GM18517 (cell line): ENCODE results near the gene PDE1C.
"Not testable (repeated sequence)": the region's sequence is repeated elsewhere in the genome, so short reads cannot be mapped to it uniquely, and the experiment has no call there.

ENCODE experiments used
- ATAC-seq: cut with Tn5 transposase; IDR thresholded peaks from one replicate; pipeline ENCODE4 v1.9.1; 2021; ENCODE audit warnings: mild to moderate bottlenecking, moderate library complexity; ENCODE audit not compliant: unreplicated experiment

Gene PDE1C

DNA sequence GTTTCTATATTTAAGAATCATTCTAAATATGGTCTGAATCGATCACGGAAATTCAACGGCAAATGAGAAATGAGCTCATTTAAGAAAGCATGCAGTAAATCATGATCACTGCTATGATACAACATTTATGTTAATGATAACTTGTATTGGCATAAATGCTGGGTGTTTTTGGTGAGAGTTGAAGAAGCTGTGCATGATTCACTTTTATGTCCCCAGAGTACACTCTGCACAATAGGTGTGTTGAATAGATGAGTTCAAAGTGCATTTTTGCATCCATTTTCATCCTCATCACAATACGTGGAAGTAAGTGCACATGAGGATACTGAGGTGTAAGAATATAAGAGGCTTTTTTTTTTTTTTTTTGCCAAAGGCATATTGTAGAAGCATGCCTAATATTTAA is 213.9 kb downstream of the PDE1C start:
- ATAC-seq, result no peak

DNA sequence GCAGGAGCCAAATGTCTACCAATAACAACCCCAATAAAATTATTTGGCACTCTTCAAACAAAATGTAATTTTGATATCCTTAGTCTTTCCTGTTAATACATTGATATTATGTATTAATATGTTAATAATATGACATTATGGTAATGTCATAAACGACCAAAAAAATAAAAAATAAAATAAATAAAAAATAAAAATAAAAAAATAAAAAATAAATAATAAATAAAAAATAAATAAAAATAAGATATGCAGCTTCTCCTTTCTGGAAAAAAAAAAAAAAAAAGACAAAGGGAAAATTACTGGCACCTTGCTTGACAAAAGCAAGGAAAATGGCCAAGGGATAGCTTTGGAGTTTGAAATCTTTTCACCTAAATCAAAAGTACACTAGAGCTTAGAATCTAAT is 214.7 kb downstream of the PDE1C start:
- ATAC-seq, result no peak

DNA sequence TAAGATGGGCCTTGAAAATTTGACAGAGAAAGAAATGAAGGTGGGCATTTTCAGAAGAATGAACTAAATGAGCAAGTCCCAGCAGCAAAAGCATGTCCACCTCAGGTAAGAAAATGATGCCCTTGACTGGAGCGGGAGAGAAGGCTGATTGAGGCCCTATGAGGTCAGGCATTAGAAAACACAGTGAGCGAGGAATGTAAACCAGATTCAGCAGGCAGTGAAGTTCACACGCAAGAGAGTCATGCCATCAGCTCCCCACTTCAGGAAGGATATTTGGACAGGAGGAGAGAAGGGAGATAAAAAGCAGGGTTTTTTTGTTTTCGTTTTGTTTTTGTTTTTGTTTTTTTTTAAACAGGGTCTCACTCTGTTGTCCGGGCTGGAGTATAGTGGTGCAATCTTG is 216.8 kb downstream of the PDE1C start:
- ATAC-seq, result no peak

DNA sequence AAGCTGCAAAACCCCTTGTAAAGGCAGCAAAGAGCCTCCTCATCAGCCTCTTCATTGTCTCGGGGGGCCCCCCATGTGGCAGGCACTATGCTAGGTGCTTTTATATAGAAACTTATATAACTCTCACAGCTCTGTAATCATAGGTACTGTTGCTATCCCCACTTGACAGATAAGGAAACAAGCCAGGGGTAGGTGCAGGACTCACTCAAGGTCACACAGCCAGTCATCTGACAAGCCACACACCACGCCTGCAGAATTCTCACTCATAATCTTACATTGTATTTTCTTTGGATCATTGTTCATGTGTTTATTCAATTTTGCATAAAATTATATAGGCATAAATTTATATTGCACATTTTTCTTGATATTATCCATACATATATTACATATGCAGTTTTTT is 217.7 kb downstream of the PDE1C start:
- ATAC-seq, result no peak

DNA sequence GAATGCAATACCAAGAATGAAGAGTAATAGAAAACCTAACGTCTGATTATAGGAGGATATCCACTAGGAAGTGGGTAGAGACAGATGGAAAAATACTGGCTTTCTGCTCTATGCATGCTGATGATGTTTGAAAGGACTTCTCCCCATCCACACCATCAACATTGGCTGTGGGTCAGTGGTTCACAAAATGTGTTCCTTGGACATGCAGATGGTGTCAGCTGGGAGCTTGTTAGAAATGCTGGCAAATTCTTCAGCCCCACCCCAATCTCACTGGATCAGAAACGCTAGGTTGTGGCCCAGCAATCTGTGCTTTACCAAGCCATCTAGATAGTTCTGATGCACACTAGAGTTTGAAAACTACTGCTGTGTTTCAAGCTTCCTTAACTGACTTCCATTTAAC is 219.1 kb downstream of the PDE1C start:
- ATAC-seq, result no peak

DNA sequence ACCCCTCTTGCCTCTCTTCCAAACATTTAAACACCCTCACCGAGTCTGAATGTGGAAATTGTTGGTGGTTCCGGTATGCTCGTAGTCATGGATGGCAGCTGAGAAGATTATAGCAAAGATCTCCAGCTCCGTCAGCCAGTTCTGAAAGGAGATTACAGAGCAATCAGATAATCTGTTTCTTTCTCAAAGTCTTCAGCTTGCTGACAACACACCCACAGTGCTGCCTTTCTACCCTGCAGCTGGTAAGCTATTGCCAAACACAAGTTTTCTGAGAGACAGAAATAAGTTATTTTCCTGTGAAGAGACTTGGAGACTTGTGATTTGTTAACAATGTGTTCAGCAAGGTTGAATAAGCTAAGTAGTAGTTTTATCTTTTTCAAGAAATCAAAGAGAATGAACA is 219.6 kb downstream of the PDE1C start:
- no peak for ATAC-seq

DNA sequence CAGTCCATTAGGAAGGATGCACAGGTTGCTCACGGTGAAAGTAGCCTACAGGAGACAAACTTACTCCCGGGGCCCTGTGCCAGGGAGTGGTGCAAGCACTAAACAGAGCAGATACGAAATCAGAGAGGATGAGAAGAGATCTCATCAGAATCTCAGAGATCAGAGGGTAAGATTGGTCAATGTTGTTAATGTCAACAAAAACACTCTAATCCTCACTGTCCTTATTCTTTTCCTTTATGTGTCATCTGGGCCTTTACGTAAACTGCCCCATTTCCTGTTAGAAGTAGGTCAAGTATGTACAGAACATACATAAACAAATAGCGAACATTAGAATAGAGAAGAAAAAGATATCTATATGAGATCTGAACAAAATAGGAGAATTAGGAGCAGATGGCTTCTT is 220.1 kb downstream of the PDE1C start:
- ATAC-seq, result no peak

DNA sequence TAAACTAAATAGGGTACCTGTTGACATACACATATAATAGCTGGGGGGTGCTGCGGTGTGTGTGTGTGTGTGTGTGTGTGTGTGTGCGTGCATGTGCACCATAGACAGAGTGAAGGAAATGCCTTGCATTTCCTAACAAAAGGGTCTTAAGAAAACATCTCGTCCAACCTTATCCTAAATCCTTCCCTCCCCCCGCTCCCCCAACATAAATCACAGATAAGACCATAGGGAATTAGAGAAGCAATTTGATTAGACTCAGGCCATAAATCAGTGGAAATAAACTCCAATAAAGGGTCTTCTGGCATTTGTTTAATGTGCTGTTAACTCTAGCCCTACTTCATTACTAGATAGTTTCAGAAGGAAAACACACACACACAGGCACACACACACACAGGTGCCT is 234.7 kb downstream of the PDE1C start:
- no peak for ATAC-seq

DNA sequence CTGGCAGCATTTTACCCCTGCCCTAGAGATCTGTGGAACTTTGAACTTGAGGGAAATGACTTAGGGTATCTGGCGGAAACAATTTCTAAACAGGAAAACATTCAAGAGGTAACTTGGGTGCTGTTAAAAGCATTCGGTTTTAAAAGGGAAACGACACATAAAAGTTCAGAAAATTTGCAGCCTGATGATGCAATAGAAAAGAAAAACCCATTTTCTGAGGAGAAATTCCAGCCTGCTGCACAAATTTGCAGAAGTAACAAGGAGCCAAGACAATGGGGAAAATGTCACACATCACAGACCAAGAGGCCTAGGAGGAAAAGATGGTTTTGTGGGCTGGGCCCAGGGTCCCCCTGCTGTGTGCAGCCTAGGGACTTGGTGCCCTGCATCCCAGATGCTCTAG is 236.6 kb downstream of the PDE1C start:
- ATAC-seq, result not testable (repeated sequence)

DNA sequence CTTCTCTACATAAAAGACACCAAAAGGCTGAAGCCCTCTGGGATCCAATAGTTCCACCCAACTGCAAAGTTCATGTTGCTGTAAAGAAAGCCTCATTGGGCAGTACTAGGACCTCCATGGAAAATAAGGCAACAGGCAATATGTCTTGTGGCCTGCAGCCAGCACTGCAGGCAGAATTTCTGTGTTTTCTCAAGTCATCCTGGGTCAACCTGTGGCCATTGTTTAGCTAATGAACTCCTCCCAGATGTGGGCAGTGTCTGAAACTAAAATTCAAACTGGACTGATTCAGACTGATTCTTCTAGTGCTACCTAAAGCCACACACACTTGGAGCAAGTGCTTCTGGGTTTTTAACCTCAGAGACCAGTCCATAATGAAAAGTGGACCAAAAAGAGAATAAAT is 241.7 kb downstream of the PDE1C start:
- no peak for ATAC-seq

DNA sequence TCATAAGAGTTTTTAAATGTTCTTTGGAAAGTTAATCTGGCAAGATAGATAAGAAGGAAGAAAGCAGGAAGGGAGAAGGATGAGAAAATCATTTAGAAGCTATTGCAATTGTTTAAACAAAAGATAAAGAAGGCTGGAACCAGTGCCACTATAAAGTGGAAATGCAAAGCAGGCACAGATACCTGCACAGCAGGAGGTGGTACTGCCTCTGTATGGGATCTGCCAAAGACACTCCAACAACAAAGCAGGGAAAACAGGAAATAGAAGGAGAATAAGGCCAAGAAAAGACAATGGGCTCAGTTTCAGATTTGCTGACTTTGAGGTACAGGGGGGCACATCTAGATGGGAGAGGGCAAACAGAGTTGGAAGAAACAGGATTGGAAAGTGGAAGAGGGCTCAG is 244.6 kb downstream of the PDE1C start:
- no peak for ATAC-seq

DNA sequence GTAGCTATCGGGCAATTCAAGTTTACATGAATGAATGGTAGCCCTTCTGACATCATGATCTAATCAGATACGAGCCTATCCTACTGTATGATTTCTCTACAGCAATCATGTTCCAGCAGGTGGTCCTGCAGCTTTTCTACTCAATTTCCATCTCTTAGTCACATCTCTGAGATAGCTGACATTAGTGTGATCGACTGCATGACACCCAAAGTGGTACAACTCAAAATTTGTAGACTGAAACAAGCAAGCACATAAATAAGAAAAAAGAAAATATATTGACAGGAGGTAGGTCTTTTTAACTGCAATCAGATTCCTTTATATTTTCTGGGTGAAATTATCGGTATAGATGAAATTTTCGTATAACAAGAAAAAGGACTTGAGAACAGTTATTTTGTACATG is 251.2 kb downstream of the PDE1C start:
- no peak for ATAC-seq

DNA sequence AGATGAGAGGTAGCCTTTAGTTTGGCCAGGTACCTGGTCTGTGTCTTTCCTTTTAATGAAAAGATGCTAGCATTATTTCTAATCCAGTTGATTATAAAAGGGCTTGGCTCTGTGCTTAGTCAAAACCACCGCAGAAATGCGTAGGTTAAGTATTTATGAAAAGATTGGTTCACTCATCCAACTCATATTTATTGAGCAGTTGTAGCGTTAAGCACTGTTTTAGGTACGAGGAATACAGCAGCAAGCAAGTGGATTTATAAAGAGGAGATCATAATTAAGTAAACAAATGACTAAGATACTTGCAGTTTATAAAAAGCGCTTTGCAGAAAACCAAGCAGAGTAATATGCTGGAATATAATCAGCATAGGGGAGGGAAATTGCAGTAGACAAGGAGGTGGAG is 253.4 kb downstream of the PDE1C start:
- ATAC-seq, result no peak

DNA sequence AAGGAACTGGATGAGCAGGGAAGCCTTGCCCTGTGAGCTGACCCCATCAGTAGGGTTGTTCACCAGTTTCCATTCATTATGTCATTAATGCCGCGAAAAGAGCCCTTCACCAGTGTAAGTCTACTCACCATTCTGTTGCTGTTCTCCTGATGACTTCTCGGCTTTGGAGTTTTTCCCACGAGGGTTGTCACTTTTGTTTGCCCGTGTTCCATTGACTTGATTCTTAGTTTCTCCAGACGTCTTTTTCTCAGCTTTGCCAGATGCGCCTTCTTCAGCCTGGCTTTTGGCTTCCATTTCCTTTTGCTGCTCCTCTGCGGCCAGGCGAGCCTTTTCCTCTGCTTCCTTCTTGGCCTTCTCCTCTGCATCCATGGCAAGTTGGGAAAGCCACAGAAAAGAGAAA is 254.4 kb downstream of the PDE1C start:
- ATAC-seq, result no peak

DNA sequence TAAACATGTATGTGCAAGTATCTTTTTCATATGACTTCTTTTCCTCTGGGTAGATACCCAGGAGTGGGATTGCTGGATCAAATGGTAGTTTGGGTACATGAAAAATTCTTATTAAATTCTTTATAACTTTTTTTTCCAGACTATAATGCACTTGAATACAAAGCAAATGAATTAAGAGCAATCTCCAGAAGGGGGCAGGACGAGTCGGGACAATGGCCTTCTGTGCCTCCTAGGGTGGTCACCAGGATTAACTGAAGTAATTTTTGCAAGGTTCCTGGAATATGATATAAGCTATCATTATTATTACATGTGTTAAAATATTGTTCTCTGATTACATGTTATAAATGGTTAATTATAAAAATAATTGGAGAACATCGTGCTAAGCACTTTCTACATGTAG is 256.0 kb downstream of the PDE1C start:
- ATAC-seq, result no peak

DNA sequence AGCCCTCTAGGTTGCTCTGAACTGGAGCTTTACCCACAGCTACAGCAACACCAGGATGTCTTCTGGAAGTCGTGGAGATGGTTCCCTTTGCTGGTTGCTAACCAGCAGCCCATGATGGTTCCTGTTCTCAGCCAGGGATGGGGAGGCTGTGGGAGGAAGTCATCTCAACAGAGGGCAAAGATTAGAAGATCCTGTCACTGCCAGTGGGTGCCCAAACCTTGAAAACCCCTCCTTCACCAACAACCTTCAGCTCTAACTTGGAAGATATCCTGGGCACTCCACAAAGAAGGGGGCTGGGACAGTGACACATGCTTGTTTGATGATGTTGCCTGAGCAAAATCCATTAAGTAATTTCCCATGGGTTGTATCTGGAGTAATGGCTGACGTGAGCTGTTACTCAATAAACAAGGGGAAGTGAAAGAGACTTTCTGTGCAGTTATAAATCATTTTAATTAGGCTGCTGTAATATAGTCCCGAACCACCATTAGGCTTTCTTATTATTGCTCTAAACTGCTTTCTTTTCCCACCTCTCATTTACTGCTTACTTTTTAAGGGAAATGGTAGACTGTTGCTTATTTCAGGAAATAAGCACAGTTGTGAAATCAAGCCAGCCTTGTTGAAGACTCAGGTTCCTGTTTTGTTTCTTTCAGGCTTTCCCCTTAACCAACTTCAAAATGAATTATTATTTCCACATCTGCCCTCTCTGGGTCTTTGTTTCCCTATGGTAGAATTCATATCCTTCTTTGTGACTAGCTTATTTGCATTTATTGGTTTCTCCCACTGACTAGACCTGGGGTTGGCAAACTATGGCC is 258.4 kb downstream of the PDE1C start:
- peak; percentile 64 for ATAC-seq

DNA sequence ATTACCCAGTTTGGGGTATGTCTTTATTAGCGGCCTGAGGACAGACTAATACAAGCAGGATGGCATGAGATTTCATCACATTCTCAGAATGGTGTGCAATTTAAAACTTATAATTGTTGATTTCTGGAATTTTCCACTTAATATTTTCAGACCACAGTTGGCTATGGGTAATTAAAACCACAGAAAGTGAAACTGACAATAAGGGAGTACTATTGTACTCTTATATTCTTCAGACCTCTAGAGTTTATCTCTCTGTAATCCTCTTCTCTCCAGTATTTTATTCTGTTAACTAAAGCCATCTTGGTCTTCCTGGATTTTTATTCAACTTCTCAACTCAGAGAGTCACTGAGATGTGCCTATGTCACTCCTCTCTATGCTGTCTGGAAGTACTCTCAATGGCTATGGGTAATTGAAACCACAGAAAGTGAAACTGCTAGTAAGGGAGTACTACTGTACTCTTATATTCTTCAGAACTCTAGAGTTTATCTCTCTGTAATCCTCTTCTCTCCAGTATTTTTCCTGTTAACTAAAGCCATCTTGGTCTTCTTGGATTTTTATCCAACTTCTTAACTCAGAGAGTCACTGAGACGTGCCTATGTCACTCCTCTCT is 264.9 kb downstream of the PDE1C start:
- ATAC-seq, result peak; percentile 92

DNA sequence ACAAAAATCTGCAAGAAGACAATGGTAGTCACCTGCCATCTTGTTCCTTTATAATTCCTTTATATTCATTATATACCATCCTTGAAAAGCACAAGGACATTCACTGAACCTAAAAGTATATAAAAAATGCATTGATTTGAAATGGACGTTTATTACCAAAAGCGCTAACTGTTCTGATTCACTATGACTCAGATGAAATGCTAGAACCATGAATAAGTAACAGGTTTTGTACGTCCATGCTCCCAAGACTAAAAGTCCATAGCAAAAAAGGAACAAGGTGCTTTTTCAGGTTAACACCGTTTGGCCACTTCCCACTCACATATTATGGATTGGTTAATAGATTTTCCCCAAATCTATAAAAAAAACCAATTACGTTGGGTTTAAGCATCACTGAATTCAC is 273.8 kb downstream of the PDE1C start:
- no peak for ATAC-seq

DNA sequence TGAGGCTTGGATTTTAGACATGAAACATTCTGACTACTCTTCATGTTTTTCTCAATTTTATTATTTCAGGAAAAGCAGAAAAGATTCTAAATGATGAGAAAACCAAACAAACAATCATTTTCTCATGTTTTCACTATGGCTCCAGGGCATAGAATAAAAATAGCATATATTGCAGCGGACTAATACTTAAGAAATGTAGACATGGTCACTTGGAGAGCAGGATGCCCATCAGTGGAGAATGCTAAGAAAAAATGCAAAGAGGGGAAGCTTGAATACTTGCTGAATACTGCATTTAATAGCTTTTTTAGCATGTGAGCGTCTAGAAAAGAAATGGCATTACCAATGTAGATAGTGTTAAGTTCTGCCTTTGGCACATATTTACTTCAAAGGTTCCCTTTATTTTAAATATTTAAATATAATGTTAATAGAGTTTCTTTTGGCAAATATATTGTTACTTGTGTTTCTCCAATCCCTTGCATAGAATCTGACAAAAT is 275.3 kb downstream of the PDE1C start:
- ATAC-seq, result no peak

DNA sequence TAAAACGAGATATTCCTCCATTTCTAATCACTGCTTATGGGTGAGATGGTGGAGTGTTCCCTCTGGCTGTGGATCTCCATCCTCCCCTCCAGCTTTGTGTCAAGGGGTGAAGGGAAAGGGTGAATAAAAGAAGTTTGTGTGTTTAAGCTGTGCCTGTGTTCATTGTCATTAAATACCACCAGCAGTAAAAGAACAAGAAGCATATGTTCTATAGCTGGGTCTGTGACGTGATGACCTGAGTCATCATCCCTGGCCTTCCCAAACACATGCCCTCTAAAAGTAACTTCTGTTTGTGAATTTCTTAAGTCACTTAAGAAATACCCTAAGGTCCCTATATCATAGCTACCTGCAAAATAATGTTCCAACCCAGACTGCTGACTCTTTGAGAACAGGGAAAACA is 278.3 kb downstream of the PDE1C start:
- ATAC-seq, result no peak

DNA sequence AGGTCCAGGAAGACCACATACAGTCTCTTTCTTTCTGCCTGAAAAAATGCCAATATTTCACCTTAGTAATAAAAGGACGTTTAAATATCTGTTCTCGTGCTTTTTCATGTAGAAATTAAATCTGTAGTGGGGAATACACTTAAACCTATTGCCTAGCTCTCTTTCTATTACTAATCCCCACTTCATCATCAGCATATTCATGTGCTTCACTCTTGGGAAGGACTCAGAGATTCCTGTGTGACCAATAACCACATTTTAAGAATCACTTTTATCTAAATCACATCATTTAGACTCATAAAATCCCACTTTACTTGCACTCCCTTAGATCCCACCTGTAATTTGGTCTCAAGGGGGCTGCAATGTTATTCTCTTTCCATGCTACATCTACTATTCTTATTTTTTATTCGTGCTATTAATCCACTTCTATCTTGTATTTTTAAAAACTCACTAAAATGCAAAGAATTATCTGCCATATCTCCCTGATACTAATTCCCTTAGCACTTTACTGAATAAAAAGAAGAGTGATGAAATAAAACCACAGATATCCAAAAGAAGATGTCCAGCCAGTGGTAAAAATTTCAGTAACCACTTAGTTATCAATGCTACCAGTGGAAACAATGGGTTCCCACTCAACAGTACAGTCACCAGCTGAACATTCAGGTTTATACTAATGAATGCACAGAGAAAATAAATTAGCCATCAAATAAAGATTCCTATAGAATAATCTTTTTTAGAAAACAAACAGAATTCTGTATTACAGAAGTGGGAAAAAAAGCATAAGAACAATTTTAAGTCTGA is 281.1 kb downstream of the PDE1C start:
- ATAC-seq, result no peak

DNA sequence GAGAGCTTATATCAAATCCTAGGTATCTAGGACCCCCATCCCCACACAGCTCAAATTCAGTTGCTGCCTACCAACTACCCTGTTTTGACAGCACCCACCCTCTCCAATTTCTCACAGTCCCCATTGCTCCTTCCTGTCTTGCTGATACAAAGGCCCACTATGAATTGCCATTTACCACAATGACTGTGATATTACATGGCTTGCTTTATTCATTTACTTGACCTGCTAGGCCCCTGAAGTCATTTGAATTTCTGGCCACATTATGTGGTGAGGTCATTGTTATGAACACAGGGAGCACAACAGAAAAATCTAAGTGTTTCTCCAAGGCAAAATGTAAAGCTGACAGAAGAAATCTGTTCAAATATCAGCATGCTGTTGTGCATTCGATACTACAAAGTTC is 281.8 kb downstream of the PDE1C start:
- ATAC-seq, result no peak
